K562 (cell line): ENCODE measurements around the gene MAP2K3.

ENCODE experiments used
- CTCF ChIP-seq, 3 experiments: IDR thresholded peaks in 2 of 3; conservative IDR thresholded peaks in 1 of 3; 2 replicates each; pipeline ENCODE4 v1.5.1; 2011 to 2012; ENCODE audit warnings: low read length in 3 of 3, mild to moderate bottlenecking in 3 of 3, control low read depth in 2 of 3, improper control_type of control experiment in 1 of 3, inconsistent platforms in 1 of 3, low read depth in 1 of 3, mixed read lengths in 1 of 3, moderate library complexity in 1 of 3; ENCODE audit not compliant: insufficient read depth in 2 of 3
- SMC3 ChIP-seq: conservative IDR thresholded peaks from 2 replicates; pipeline ENCODE4 v1.6.1; 2011; ENCODE audit warnings: low read depth, low read length, improper control_type of control experiment; ENCODE audit not compliant: insufficient read depth
- ZBTB49 ChIP-seq: sonication (generic); formaldehyde crosslinking; IDR thresholded peaks from 2 replicates; pipeline ENCODE4 v1.8.0; 2022; ENCODE audit warnings: missing genetic modification reagents, mild to moderate bottlenecking, borderline replicate concordance

- TF ChIP-seq ZBTB49 (CRISPR knock-in tag) (no peak), CTCF (IDR thresholded peaks at IDR 0.05 in 2 of 3, conservative IDR thresholded peaks at IDR 0.05 in 1 of 3; ENCODE audit: insufficient read depth in 2 of 3, low read depth in 1 of 3, low read length in 3 of 3) (no peak), SMC3 (no peak)
Measured at GRCh38 chr17:21279198-21279535, 5.3 kb upstream of the MAP2K3 start.
